Measurements from ENCODE around the gene MRPS14.

The MRPS14 gene

DNA sequence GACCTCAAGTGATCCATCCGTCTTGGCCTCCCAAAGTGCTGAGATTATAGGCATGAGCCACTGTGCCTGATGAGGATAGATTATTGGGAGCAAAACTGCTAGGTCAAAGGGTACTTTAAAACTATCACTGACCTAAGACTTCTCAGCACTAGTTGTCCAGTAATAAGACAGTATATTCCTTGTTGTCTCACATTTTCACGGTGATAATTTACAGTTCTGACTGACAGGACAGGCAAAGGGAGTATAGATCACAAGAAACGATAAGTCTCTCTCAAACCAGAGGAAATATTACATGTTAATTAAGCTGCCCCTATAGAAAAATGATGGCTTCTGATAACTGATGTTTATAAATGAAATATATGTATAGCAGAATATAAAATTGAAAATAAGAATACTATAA, 3.7 kb downstream of the MRPS14 start:
- no peak for DNase-seq

DNA sequence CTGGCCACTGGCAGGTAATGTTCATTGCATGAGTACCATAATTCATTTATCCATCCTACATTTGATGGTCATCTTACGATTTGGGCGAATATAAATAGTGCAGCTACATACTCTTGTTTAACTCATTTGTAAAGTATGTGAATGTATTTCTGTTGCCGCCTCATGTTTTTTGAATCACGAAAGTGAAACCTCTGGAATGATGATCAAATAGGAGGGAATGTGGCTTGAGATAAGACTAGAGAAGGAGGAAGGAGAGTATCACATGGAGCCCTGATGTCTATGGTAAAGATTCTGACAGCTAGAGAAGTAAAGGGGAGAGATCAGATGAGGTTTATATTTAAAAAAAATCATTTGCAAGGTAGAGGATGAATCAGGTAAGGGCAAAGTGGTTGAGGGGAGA, 8.0 kb downstream of the MRPS14 start:
- DNase-seq = no peak

DNA sequence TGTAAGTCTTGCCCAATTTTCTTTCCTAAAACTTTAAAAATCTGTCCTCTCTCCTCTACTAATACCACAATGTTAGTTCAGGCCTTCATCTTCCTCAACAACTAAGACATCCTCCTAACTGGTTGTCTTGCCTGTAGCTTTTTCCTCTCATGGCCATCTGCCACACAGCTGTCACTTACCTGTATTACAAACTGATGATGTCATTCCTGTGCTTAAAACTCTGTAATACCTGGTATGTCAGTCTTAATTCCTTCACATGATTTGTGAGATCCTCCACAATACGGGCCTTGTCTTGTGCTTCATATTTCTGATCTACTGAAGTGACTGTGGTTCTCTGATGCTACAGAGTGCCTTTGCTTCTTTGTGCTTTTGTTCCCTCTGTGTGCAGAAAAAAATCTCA, 9.8 kb downstream of the MRPS14 start:
- no peak for DNase-seq

DNA sequence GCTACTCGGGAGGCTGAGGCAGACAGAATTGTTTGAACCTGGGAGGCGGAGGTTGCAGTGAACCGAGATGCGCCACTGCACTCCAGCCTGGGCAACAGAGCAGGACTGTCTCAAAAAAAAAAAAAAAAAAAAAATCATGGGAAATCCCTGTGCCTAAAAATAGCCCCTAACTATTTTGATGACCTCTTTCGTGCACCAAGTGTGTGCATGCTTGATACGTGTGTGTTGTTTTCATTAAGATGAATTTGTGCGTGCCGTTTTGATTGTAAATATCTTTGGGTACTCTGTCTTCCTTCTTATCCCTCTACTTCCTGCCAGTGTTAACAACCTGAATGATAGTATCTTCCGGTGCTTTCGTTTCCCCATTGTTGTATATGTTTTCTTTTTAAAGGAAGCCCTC, 13.7 kb downstream of the MRPS14 start:
- no peak for DNase-seq

DNA sequence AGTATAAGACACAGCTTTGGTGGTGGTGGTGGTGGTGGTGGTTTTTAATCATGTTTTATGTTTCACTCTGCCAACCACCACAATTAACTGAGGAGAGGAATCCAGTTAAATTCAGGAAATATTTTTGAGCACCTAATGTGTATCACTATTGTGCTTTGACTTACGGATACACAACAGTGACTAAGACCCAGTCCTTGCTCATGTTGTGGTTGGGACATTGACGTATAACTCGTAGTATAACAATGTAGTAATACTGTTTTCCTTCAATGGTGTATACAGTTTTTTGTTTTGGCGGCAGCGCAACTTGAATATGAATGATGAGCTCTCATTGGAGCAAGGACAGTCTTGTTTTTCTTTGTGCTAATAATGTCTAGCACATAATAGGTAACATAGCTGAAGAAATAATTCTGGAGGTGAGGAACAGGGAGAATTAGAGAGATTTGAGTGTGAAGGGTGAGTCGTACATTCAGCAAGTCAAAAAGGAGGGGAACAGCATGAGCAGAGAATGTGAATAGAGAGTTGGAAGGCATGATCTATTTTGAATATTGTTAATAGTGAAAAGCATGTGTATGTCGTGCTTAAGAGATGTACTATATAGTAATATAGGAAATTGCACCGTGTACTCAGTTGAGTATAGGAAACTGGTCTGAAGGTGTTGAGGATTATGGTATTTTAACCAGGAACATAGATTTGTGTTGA, 18.0 kb downstream of the MRPS14 start:
- DNase-seq = no peak

DNA sequence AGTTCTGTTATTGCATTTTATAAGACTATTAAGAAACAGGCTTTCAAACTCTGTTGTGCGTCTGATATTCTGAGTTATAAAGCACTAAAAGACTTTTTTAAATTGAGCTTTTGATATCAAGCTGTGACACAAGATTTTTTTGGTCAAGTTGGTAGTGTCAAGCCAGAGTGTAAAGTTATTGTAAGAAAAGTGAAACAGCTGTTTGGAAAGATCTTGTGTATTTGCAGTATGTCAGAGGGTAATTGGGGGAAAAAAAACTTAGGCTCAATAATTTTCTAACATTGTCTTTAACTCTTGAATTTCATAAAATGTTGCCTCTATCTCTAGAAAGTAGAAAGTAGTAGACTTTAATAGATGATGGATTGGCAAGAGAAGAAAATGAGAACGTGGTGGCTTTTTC, 19.7 kb downstream of the MRPS14 start:
- DNase-seq = no peak

DNA sequence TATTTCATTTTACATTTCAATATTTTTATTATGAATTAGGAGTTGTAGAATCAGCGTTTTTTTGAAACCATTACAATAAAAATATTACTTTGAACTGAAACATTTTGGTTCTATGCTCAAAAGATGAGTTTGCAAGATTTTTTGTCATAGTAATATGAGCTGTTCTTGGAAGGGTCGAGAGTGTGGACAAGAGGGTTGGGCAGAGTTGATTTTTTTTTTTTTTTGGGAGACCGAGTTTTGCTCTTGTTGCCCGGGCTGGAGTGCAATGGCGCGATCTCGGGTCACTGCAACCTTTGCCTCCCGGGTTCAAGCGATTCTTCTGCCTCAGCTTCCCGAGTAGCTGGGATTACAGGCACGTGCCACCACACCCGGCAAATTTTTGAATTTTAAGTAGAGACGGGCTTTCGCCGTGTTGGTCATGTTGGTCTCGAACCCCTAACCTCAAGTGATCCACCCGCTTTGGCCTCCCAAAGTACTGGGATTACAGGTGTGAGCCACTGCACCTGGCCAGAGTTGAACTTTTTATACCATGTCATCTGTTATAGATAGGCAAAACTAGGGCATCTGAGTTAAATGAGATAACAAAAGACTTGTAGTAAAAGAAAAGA, 20.2 kb downstream of the MRPS14 start:
- no peak for DNase-seq

DNA sequence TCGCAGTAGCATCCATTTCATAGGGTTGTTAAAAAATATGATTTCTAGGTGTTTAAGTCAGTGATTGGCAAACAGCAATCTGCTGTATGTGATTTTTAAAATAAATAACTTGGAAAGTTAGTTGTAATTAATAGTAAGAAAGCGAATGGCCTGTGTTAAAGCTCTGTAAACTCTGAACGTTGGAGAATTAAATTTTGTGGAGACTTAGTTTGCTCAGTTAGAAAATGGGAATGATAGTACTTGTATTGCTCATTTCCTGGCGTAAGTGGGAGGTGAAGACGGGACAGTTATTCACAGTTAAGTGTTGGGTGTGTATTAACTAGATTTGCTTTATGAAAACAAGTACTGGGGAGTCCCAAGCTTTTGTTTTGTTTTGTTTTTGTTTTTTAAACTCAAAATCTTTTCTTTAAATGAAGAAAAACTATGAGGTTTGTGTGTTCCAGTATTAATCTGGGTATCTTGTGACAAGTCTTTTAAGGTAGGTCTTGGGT, 22.5 kb downstream of the MRPS14 start:
- DNase-seq = no peak

DNA sequence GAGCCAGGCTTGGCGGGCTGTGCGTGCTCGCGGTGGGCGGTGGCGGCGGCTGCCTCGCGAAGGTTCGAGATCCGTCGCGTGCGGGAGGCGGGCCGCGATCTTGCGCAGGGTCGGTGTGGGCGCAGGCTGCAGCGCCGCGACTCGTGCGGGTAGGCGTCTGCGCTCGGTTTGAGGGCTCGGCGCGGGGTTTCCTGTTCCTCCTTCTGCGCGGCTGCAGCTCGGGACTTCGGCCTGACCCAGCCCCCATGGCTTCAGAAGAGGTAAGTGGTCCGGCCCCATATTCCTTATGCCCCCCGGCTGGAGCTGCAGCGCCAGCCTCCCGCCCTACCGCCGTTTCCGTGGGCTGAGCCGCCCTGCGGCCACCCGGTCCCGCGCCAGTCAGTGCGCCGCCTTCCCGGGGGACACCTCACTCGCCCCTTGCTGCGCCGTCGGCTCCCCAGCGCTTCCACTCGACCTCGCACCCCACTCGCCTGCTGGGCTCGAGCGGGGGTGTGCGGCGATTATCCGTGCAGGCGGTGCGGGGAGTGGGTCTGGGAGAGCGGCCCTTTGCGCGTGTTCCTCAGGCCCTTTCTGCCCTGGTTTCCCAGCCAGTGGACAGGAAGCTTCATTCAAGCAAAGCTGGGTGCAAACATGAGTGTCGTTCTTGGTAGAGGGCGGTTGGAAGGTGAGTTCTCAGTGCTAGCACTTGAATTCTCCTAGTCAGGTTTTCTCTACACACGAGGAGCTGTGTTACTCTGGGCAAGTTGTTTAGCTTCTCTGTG, 23.1 kb downstream of the MRPS14 start, which contains the start of gene CACYBP:
Gene CACYBP, plus strand, starts transcription at position 12 of the 761 bp plus-strand sequence. Its CDS starts 234 bp downstream, at position 246.
- DNase-seq = peak; percentile 96

DNA sequence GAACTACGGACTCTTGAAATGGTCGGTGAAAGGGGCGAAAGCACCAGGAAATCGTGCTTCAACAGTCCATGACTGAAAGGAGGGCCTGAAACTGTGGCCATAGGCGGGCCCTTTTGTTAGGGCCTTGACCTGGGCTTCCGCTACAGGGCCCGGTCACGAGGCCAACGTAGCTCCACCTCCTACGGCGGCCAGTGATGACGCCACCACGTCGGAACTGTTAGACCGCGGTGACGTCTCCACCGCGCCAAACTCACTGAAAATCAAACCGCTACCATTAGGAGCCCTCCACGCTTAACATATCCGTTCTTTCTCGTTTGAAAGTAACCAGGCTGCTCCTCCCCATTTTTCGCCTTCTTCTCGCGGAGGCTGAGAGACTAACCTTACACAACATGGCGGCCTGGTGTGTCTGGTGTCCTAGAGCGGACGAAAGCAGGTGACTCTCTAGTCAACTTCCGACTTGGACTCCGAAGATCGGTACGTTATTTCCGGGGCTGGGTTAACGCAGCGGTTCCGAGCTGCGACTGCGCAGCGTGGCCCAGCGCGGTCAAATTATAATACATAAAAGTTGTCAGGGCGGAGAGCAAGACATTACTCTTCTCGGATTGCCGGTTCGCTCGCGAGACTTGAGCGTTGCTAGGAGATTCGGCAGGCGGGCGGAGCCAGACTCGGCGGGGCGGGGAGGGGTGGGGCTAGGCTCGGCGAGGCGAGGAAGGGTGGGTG, 23.8 kb downstream of the MRPS14 start:
- DNase-seq = peak; percentile 88

DNA sequence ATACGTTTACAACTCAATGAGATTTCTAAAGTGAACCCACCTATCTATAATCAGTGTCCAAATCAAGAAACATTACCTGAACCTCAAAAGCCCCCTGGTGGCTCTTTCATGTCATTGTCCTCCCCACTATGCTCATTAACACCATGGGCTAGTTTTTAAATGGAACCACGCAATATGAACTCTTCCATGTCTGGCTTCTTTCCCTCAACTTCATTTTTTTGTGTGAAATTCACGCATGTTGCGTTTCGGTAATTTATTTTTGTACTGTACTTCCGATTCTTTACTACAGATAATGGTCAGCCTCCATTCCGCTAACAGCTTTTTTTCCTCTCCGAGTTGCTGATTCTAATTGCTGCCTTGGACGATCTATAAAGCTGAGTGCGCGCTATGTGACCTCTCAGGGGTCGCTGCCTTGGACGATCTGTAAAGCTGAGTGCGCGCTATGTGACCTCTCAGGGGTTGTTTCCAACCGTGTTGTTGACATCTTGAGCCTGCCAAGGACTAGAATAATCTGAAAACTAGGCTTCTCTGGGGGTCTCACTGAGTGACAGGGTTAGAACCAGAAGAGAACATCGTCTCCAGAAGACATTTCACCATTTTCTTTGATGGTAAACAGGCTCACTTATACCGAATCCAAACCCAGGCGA, 24.5 kb downstream of the MRPS14 start:
- peak; percentile 41 for DNase-seq

DNA sequence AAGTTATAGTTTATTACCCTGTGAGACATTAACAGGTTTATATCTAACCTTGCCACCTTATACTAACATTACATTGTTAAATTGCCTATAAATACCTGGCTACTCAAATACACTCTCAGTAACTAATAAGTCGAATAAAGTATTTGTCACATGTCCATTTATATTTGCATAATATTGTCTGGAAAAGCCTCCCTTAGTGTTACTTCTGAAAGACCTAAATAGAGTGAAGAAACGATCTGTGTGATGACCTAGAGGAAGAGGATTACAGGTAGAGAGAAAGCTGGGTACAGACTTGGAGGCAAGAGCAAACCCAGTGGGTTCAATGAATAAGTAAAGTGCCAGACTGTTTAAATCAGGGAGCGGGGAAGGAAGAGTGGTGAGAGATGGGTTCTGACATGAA, 26.2 kb downstream of the MRPS14 start:
- DNase-seq = no peak

DNA sequence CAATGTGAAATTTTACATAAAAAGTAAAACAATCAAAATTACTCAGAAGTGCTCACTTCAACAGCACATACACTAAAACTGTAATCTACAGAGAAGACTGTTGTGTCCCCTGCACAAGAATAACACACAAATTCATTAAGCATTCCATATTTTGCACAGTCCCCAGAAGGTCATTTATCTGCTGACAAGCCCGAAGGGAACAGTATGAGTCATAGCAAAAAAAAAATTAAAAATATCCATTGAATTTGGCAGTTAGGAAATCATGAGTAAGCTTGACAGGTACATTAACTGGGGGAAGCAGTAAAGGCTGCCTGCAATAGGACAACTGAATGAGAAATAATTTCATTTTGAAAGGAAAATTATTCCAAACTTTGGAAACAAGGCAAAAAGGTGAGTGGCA, 26.7 kb downstream of the MRPS14 start:
- DNase-seq = no peak

DNA sequence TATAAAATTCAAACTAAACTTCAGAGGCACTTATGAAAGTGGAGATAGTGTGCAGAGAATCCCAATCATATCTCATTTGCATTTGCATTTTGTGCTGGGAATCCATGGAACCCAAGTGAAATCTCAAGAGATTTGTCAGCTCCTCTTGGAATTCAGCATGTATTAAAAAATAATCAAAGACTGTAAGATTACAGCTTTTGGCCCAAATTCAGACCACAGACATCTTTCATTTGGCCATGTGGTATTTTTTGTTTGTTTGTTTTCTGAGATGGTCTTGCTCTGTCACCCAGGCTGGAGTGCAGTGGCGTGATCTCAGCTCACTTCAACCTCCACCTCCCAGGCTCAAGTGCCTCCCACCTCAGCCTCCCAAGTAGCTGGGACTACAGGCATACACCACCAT, 27.3 kb downstream of the MRPS14 start:
- DNase-seq = no peak

DNA sequence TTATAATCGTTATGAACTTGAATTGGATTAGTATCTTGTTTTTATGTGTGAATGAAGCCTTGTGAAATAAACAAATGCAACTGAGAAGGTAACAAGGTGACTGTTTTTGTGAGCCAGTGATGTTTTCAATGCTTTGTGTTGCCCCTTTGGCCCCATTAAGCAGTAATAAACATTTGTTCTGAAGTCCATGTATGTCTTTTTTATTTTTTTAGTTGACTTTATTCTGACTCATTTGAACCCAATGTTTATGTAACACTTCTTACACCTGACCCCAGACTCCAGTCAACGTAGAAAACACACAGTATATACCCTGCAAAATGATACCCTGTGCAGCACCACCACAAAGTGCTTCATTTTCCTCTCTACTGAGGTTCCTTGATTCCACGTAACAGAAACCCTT, 28.1 kb downstream of the MRPS14 start:
- DNase-seq = no peak

DNA sequence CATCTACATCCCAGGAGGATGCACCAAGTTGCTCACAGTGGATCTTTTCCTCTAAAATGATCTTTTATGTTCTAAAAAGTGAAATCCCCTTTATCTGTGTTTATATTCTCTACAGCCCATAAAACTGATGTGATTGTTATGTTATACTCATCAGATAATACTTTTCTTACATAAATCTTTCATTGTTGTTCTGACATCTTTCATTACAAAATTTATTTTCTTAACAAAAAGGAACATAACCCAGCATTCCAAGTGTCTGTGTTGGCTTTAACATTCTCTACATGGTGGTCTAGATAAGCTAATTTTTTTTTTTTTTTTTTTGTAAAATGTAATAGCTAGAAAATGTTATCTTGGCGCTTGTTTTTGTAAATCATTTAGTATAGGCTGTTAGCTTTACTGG, 31.8 kb downstream of the MRPS14 start:
- no peak for DNase-seq

DNA sequence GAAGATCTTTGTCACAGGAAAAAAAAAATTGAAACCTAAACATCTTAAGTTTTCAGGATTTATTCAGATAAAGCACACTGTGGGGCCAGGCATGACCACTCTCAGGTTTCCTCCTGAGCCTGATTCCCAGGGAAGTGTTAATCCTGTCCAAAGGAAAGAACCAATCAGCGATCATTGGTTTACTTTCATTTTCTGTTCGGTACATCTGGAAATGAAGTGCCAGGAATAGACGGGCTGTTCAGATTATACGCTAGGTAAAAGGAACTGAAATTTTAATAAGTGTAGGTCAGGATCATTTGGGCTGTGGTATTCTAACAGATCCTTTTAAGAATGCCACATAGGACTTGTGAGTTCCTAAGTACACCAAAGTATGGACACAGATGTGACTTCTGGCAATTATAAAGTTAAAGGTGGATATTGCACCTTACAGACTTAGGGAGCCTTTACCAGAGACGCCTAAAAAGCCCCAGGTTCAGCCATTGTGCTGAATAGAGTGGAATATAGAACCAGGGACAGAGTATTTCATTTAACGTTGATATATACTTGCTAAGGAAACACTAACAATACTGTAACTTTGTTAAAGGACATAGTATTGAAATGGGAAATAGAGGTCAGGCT, 32.7 kb downstream of the MRPS14 start:
- DNase-seq = no peak

DNA sequence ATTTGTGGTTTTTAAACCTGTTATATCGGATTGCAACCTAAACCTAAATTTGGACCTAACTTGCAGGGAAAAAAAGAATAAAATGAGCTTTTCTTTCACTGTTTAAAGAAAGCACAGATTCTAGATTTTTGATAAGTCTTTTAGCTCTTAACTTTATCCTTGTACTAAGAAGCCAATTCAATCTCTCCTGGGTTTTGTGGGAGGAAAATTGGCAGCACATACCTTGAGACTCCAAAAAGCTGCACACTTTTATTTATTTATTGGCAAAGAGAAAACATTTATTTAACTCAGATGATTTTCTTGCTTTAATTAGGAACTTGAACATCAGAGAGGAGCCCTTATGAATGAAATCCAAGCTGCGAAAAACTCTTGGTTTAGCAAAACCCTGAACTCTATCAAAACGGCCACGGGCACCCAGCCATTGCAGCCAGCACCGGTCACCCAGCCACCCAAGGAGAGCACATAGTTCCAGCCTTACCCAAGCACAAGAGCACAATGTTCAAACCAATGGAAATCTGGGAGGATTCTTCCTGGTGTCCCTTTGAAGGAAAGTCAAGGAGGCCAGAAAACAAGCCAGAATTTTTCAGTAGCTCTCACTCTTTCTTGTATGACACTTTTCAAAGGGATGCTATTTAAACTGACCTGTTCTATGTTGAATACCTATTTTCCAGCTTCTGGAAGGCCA, 33.5 kb downstream of the MRPS14 start:
- DNase-seq = no peak

DNA sequence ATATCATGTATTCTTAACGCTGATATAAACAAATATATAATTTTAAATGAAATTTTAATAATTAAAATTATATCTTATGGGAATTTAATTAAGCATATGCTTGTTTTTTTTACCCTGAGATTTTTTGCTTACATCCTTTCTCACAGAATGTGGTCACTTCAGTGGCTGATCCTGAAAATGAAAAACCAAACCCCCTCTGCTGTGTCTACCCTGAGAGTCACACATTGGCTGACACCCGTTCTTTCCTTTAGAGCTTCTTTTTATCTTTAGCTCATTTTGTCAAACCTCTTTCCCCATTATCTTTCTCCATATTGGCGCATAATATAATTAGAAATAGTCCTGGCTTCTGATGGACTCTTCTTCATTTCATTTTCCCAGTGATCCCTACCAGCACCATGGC, 34.2 kb downstream of the MRPS14 start:
- no peak for DNase-seq

DNA sequence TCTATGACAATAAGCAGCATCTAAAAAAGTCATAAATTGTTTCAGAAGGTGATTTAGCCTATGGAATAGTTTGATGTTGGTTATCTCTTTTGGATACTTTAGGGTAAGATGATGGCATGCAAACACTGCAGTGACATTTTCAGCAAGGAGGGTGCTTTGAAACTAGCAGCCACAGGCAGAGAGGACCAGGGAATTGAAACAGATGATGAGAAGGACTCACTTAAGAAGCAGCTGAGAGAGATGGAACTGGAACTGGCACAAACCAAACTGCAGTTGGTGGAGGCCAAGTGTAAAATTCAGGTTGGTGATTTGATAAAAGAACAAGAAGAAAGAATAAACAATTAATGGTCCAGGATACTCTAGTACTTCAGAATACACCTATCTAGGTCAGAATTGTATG, 34.7 kb downstream of the MRPS14 start:
- DNase-seq = no peak

DNA sequence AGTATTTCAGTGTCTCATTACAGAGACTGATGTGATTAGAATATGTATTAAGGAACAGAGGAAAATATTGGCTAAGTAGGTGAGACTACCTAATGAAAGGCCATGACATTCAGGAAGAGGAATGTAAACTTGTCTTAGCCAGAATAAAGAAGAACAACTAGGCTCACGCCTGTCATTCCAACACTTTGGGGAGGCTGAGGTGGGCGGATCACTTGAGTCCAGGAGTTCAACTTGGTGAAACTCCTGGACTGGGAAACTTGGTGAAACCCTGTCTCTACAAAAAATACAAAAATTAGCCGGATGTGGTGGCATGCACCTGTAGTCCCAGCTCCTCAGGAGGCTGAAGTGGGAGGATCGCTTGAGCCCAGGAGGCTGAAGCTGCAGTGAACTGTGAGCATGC, 38.3 kb downstream of the MRPS14 start:
- no peak for DNase-seq
